Keratinocyte (primary cell): ENCODE data around the gene HADHB. TPM values are rescaled to one million over a fixed set of nuclear protein-coding genes. Genes with fewer than 3 reads are reported as not detected.

Experiments
- DNase-seq: peaks from one replicate; pipeline ENCODE4 v3.0.0-alpha.2; 2011; ENCODE audit warnings: low read depth, missing footprints, low spot score
- FAIRE-seq: peaks from 2 replicates; lab custom pipeline; 2011; peaks lifted over from hg19 to GRCh38; lab: Jason Lieb, UNC
- H2AFZ ChIP-seq: 2 replicates; pipeline ENCODE4 v1.6.0; 2012; ENCODE audit warnings: low read length, control low read depth, inconsistent platforms; ENCODE audit not compliant: control insufficient read depth
- H3K27ac ChIP-seq: 2 replicates; pipeline ENCODE4 v1.5.1; 2011; ENCODE audit warnings: low read length; ENCODE audit not compliant: control insufficient read depth, insufficient read depth
- H3K27me3 ChIP-seq: 3 replicates; pipeline ENCODE4 v1.6.0; 2011; ENCODE audit warnings: low read length; ENCODE audit not compliant: control insufficient read depth, insufficient read depth; ENCODE audit errors: extremely low read depth
- H3K36me3 ChIP-seq, 2 experiments: 2 replicates in 1 of 2; 3 replicates in 1 of 2; pipeline ENCODE4 v1.5.1; 2011; ENCODE audit warnings: low read length in 2 of 2, mild to moderate bottlenecking in 1 of 2; ENCODE audit not compliant: control insufficient read depth in 2 of 2, insufficient read depth in 2 of 2; ENCODE audit errors: extremely low read depth in 1 of 2
- H3K4me1 ChIP-seq: 3 replicates; pipeline ENCODE4 v1.5.1; 2011; ENCODE audit warnings: low read length; ENCODE audit not compliant: control insufficient read depth, insufficient read depth; ENCODE audit errors: extremely low read depth
- H3K4me2 ChIP-seq: 3 replicates; pipeline ENCODE4 v1.6.0; 2011; ENCODE audit warnings: low read depth, low read length; ENCODE audit not compliant: control insufficient read depth, insufficient read depth; ENCODE audit errors: extremely low read depth
- H3K4me3 ChIP-seq, 3 experiments: fragments of 200-600 bp in 1 of 3; sonication (generic) in 1 of 3; 2 replicates in 2 of 3; 3 replicates in 1 of 3; pipeline ENCODE4 v1.5.1; 2011 to 2016; ENCODE audit warnings: low read length in 3 of 3, mild to moderate bottlenecking in 3 of 3, control low read depth in 2 of 3, inconsistent platforms in 1 of 3, low read depth in 1 of 3, mixed read lengths in 1 of 3, mixed run types in 1 of 3, moderate library complexity in 1 of 3; ENCODE audit not compliant: control insufficient read depth in 2 of 3, insufficient read depth in 2 of 3; ENCODE audit errors: extremely low read depth in 1 of 3
- H3K79me2 ChIP-seq: 2 replicates; pipeline ENCODE4 v1.6.0; 2012; ENCODE audit warnings: low read length; ENCODE audit not compliant: control insufficient read depth, insufficient read depth
- H3K9ac ChIP-seq: 3 replicates; pipeline ENCODE4 v1.6.0; 2011; ENCODE audit warnings: low read length; ENCODE audit not compliant: control insufficient read depth, insufficient read depth; ENCODE audit errors: extremely low read depth
- H3K9me1 ChIP-seq: 3 replicates; pipeline ENCODE4 v1.6.0; 2011; ENCODE audit warnings: low read length; ENCODE audit not compliant: control insufficient read depth, insufficient read depth; ENCODE audit errors: extremely low read depth
- H3K9me3 ChIP-seq: 2 replicates; pipeline ENCODE4 v1.5.1; 2012; ENCODE audit warnings: low read depth, low read length; ENCODE audit not compliant: control insufficient read depth
- H4K20me1 ChIP-seq: 3 replicates; pipeline ENCODE4 v1.6.0; 2011; ENCODE audit warnings: low read length; ENCODE audit not compliant: control insufficient read depth, insufficient read depth; ENCODE audit errors: extremely low read depth
- EZH2 ChIP-seq: IDR thresholded peaks from one replicate; pipeline ENCODE4 v1.6.1; 2012; ENCODE audit warnings: inconsistent platforms, mild to moderate bottlenecking, low read length, moderate library complexity
- dilution Hi-C: fragments of 300-500 bp; cut with MboI; formaldehyde crosslinking; loops from one replicate; pipeline ENCODE4 v1.7.0; 2020; ENCODE audit warnings: low sequenced_read_pairs; ENCODE audit not compliant: extremely low pct_ligation_motif_present
- polyA plus RNA-seq, 5 experiments: library from polyadenylated mRNA; depleted of rRNA in 3 of 5; stranded (reverse) in 3 of 5; stranded (forward) in 1 of 5; unstranded in 1 of 5; fragments of >200 nt; gene quantifications; 1 replicate in 1 of 5; 2 replicates in 3 of 5; 3 replicates in 1 of 5; pipeline versions ENCODE4 v1.2.1 to v1.2.3, GENCODE V29; 2011 to 2012; ENCODE audit warnings: missing spikeins in 2 of 5, low read depth in 1 of 5, low replicate concordance in 1 of 5
- TF ChIP-seq, protein P1 (sequence below), 3 experiments: IDR thresholded peaks in 1 of 3; conservative IDR thresholded peaks in 1 of 3; optimal IDR thresholded peaks in 1 of 3; 2 replicates in 2 of 3; 3 replicates in 1 of 3; pipeline versions ENCODE3 to v1.5.1; 2011; ENCODE audit warnings: low read length in 3 of 3, mild to moderate bottlenecking in 3 of 3, moderate library complexity in 2 of 3, control low read depth in 1 of 3, inconsistent platforms in 1 of 3; ENCODE audit not compliant: insufficient read depth in 2 of 3; ENCODE audit errors: extremely low read depth in 1 of 3

Gene HADHB
- polyA plus RNA-seq, 1 donor (not counting 4 experiments of a cell fraction or from before 2014, with no cell fraction given), result 109 TPM

DNA sequence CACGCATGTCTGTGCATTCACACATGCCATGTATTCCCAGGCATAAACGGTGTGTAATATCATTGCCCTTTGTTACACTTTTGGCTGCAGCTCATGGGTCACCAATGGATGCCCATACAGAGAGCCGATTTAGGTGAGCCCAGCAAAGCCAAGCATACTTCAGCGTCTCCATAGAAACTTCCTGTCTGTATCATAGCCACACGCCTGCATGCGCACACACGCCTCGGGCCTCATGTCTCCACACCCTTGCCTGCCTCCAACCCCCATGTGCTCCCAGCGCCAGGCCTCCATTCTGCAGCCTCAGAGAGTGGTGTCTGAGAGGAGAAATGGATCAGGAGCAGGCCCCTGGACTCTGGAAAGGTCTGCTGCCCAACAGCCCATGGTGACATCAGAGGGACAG, 67.7 kb downstream of the HADHB start:
- peak overlapping the region; percentile 57 for H3K9ac ChIP-seq
- peaks cover 4% of the 10 kb centered on the region for H3K27me3 ChIP-seq
- TF ChIP-seq, protein P1, sequence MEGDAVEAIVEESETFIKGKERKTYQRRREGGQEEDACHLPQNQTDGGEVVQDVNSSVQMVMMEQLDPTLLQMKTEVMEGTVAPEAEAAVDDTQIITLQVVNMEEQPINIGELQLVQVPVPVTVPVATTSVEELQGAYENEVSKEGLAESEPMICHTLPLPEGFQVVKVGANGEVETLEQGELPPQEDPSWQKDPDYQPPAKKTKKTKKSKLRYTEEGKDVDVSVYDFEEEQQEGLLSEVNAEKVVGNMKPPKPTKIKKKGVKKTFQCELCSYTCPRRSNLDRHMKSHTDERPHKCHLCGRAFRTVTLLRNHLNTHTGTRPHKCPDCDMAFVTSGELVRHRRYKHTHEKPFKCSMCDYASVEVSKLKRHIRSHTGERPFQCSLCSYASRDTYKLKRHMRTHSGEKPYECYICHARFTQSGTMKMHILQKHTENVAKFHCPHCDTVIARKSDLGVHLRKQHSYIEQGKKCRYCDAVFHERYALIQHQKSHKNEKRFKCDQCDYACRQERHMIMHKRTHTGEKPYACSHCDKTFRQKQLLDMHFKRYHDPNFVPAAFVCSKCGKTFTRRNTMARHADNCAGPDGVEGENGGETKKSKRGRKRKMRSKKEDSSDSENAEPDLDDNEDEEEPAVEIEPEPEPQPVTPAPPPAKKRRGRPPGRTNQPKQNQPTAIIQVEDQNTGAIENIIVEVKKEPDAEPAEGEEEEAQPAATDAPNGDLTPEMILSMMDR (optimal IDR thresholded peaks at IDR 0.05 in 1 of 3, IDR thresholded peaks at IDR 0.05 in 1 of 3, conservative IDR thresholded peaks at IDR 0.05 in 1 of 3; ENCODE audit: extremely low read depth in 1 of 3, insufficient read depth in 2 of 3, low read length in 3 of 3), result no peak
- TF ChIP-seq EZH2, result no peak
- H3K4me2 ChIP-seq, result peak overlapping the region; percentile 31
- H3K27ac ChIP-seq, result peak overlapping the region; percentile 58
- no peaks in the 10 kb centered on the region for H3K9me1 ChIP-seq
- H3K4me1 ChIP-seq, result peaks cover 21% of the 10 kb centered on the region
- no peaks in the 10 kb centered on the region for H3K36me3 ChIP-seq
- DNase-seq (no peak), FAIRE-seq (peak; percentile 94)
- no peaks in the 10 kb centered on the region for H3K79me2 ChIP-seq
- no peaks in the 10 kb centered on the region for H3K9me3 ChIP-seq
- dilution Hi-C loops, result no loop called here
- H2AFZ ChIP-seq, result peak overlapping the region; percentile 65
- no peak overlapping the region for H3K4me3 ChIP-seq
- no peaks in the 10 kb centered on the region for H4K20me1 ChIP-seq

DNA sequence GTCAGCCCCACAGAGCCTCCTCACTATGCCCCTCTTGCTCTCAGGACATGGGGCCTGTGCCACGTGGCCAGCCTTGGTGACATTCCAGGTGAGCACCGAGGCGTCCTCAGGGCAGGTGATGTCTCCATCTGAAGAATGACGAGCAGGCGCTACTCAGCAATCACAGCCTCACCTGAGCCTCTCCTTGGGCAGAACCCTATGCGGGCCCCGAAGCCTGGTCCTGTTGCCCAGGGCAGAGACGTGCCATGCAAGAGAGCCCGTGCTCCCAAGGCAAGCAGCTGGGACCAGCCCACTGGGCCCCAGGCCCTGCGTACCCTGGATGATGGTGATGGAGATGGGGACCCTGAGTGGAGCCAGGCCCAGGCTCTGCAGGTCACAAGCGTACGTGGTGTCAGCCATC, 68.7 kb downstream of the HADHB start:
- FAIRE-seq (no peak), DNase-seq (no peak)
- Histone ChIP-seq H3K79me2 (no peaks in the 10 kb centered on the region), H3K27ac (no peak overlapping the region), H4K20me1 (no peaks in the 10 kb centered on the region), H3K27me3 (peaks cover 4% of the 10 kb centered on the region), H3K4me3 (no peak overlapping the region), H3K4me1 (peaks cover 21% of the 10 kb centered on the region), H2AFZ (peak overlapping the region; percentile 45), H3K4me2 (no peak overlapping the region), H3K9me1 (no peaks in the 10 kb centered on the region), H3K9ac (no peak overlapping the region), H3K36me3 (no peaks in the 10 kb centered on the region), H3K9me3 (no peaks in the 10 kb centered on the region)
- dilution Hi-C loops, result no loop called here
- TF ChIP-seq, protein P1 (optimal IDR thresholded peaks at IDR 0.05 in 1 of 3, IDR thresholded peaks at IDR 0.05 in 1 of 3, conservative IDR thresholded peaks at IDR 0.05 in 1 of 3; ENCODE audit: extremely low read depth in 1 of 3, insufficient read depth in 2 of 3, low read length in 3 of 3), result no peak
- no peak for TF ChIP-seq EZH2
